Choroid plexus epithelial cell (primary cell): ENCODE data around the gene MUCL3.
"Not testable (repeated sequence)": the region's sequence is repeated elsewhere in the genome, so short reads cannot be mapped to it uniquely, and the experiment has no call there.

ENCODE experiments used
- DNase-seq: peaks from one replicate; pipeline ENCODE4 v3.0.0-alpha.2; 2010; ENCODE audit warnings: low read depth
- H3K4me3 ChIP-seq: 2 replicates; pipeline ENCODE4 v1.5.1; 2011; ENCODE audit warnings: low read depth, mild to moderate bottlenecking, control low read depth, low read length, moderate library complexity
- TF ChIP-seq, protein P1 (sequence below): conservative IDR thresholded peaks from 2 replicates; pipeline ENCODE4 v1.5.1; 2011; ENCODE audit warnings: low read depth, mild to moderate bottlenecking, control low read depth, inconsistent platforms, low read length, moderate library complexity

MUCL3 gene

DNA sequence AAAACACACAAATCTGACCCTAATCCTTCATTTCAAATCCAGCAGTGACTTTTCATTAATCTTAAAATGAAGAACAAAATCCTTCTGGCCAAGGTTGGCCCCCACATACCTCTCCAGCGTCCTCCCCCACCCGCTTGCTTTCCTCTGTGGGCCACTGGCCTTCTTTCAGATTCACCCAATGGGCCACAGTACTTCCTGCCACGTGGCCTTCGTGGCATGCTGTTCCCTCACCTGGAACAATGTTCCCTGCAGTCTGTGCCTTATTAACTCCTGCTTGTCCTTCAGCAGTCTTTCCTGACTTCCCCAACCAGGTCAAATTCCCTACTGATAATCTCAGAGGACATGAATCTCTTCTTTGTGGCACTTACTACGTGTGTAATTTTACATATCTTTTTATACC, 38.1 kb upstream of the MUCL3 start:
- H3K4me3 ChIP-seq: no peak overlapping the region
- TF ChIP-seq, protein P1, sequence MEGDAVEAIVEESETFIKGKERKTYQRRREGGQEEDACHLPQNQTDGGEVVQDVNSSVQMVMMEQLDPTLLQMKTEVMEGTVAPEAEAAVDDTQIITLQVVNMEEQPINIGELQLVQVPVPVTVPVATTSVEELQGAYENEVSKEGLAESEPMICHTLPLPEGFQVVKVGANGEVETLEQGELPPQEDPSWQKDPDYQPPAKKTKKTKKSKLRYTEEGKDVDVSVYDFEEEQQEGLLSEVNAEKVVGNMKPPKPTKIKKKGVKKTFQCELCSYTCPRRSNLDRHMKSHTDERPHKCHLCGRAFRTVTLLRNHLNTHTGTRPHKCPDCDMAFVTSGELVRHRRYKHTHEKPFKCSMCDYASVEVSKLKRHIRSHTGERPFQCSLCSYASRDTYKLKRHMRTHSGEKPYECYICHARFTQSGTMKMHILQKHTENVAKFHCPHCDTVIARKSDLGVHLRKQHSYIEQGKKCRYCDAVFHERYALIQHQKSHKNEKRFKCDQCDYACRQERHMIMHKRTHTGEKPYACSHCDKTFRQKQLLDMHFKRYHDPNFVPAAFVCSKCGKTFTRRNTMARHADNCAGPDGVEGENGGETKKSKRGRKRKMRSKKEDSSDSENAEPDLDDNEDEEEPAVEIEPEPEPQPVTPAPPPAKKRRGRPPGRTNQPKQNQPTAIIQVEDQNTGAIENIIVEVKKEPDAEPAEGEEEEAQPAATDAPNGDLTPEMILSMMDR: no peak
- DNase-seq: no peak

DNA sequence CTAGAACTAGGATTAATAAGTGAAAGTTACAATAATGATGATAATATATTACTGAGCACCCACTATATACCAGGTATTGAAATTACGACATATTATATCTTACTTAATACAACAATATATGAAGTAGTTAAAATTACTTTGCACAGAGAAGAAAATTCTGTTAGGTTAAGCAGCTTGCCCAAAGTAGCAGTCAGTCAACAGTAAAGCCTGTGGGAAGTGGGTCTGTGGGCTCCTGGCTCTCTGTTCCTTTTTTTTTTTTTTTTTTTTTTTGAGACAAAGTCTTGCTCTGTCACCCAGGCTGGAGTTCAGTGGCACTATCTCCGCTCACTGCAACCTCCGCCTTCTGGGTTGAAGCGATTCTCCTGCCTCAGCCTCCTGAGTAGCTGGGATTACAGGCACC, 37.5 kb upstream of the MUCL3 start:
- TF ChIP-seq, protein P1: no peak
- no peak for DNase-seq
- H3K4me3 ChIP-seq: no peak overlapping the region

DNA sequence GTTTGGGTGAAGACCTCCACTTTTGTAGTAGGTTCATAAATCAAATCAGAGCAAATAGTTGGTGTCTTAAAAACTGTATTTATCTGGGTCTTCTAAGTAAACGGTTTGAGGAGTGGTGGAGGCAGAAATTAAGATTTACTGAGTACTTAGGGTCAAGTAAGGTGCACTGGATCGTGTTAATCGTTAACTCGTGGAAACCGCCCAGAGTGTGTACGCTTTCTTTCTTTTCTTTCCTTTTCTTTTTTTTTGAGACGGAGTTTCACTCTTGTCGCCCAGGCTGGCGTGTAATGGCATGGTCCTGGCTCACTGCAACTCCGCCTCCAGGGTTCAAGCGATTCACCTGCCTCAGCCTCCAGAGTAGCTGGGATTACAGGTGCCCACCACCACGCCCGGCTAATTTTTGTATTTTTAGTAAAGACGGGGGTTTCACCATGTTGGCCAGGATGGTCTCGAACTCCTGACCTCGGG, 33.4 kb upstream of the MUCL3 start:
- peak overlapping the region; percentile 59 for H3K4me3 ChIP-seq
- DNase-seq: not testable (repeated sequence)

DNA sequence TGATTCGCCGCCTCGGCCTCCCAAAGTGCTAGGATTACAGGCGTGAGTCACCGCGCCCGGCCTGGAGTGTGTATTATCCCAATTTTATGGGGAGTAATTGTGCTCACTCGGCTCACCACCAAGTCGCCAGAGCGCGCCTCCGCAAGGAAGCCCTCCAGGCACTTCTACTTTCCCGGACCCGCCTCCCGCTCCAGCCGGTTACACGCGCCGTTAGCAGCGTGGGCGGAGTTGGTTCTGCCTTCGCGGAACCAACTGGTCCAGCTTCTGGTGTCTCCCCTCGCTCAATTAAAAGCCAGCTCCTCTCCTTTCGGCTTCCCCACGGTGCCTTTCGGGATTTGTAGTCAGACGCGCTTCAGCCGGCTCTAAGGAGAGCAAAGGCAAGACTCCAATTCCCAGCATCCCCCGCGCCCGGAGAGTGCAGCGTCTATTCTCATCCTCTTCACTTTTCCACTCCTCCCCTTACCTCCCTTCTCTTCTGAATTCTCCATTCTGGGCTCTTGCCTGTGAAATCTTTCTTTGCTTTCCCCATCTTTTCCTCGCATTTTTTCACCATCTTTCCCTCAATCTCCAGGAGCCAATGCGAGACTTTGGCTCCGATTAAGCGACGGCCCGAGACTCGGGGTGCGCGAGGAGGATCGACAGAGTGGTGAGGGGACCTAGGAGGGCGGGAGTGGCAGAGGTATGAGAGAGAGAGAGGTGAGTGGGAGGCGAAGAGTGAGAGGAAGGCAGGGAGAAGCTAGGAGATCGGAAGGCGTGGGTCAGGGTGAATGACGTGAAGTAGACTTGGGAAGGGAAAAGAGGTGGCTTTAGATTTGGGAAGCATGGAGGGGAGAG, 32.8 kb upstream of the MUCL3 start, which contains the start of gene GTF2H4:
GTF2H4 (plus strand) TSS at position 450 of the 834 bp plus-strand sequence.
- TF ChIP-seq, protein P1: no peak
- peak within 1 kb of the TSS; percentile 85 for H3K4me3 ChIP-seq
- peak; percentile 99 for DNase-seq

DNA sequence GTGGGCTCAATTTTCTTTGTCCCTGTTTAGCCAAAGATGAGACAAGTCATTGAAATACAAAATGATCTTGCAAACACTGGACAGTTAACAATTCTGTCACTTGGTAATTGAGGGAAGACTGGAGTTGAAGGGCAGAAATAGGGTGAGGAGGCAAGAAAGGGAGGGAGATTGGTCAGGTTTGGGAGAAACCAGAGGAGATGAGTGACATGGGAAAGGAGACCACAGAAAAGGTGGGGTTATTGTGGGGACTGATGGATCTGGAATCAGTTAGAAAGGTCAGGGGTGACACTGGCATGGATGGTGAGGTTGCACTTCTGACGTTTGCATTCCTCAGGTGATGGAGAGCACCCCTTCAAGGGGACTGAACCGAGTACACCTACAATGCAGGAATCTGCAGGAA, 32.1 kb upstream of the MUCL3 start:
- TF ChIP-seq, protein P1: no peak
- peak overlapping the region; percentile 85 for H3K4me3 ChIP-seq
- no peak for DNase-seq

DNA sequence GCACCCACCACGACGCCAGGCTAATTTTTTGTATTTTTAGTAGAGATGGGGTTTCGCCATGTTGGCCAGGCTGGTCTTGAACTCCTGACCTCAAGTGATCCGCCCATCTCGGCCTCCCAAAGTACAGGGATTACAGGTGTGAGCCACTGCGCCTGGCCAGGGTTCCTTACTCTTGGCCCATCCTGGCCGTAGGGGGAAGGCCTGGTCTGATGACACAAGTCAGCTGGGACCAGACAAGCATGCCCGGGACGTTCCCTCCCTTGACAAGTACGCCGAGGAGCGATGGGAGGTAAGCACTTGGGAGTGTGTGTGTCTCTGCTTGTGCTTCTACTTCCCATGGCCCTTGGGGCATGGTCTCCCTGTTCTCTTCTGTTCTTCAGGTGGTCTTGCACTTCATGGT, 30.3 kb upstream of the MUCL3 start:
- DNase-seq, H3K4me3 ChIP-seq: not testable (repeated sequence)

DNA sequence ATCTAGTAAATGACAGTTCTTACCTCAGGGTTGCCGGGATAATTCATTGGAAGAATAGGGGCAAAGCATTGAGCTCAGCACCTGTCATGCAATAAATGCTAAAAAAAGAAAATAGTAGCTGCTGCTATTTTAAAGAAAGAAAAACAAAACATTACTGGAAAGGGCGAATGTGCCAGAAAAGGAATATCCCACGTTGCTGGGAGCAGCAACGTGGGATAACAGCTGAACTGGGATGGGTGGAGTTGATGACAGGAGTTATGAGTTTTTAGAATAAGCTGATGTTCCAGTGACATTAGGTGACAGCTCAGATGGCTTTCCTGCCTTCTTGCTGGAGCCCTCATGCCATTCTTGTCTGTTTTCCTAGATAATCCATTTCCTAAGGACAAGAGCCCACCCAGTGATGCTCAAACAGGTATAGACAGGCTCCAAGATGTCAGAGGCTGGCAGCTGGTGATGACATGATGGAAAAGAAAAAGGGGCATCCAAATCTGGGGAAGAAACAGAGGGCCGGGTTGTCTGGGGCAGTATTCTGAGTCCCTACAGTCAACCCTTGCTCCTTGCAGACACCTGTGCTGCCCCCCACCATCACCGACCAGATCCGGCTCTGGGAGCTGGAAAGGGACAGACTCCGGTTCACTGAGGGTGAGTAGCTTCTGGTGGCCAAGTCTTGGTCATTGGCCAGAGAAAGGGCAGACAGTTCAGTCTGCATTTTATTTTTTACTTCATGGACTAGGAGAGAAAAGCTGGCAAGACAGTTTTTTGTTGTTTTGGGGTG, 27.8 kb upstream of the MUCL3 start:
- no peak for DNase-seq
- no peak overlapping the region for H3K4me3 ChIP-seq
- TF ChIP-seq, protein P1: no peak
